ENCODE measurements around the gene CDC14B.

- TF ChIP-seq CTCF (IDR thresholded peaks at IDR 0.05; ENCODE audit: insufficient read depth, low read length, poor library complexity, severe bottlenecking) (no peak), EZH2phosphoT487 (conservative IDR thresholded peaks at IDR 0.05; ENCODE audit: low read length) (no peak)
These were observed 134.4 kb downstream of the CDC14B start for GRCh38 chr9:96485280-96485679.
